ENCODE measurements around the gene APOBEC3B.
"Not testable (repeated sequence)": the region's sequence is repeated elsewhere in the genome, so short reads cannot be mapped to it uniquely, and the experiment has no call there.

DNA sequence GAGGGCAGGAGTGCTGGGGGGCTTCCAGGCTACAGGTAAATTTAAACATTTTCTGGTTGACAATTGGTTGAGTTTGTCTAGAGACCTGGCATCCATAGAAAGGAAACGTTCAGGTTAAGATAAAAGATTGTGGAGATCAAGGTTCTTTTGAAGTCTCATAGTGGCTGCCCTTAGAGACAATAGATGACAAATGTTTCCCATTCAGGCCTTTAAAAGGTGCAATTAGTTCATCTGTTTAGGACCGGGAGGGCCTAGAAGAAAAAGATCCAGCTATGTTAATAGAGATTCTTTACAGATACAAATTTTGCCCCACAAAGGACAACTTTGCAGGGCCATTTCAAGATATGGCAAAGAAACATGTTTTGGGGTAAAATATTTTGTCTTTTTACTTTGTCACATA lies 54.9 kb downstream of the APOBEC3B start:
- TF ChIP-seq CTCF, POLR2A (IDR thresholded peaks at IDR 0.05): not testable (repeated sequence)

Data from esophagus squamous epithelium (tissue), 4 donors.